Right renal pelvis (tissue), 4 donors: ENCODE results near the gene IL6. TPM values are rescaled to one million over a fixed set of nuclear protein-coding genes. Genes with fewer than 3 reads are reported as not detected.
"Not testable (repeated sequence)": the region's sequence is repeated elsewhere in the genome, so short reads cannot be mapped to it uniquely, and the experiment has no call there.

ENCODE experiments used
- DNase-seq, 4 donors: peaks; one replicate each; pipeline ENCODE4 v3.0.0-alpha.2; 2013; ENCODE audit warnings: low read depth in 4 of 4, low spot score in 3 of 4, missing footprints in 1 of 4
- polyA plus RNA-seq, 4 donors: library from polyadenylated mRNA; unstranded; fragments of 120-200 nt; gene quantifications; one replicate each; pipeline ENCODE4 v1.2.1, GENCODE V29; 2013; ENCODE audit not compliant: insufficient read length in 4 of 4

The IL6 gene
- polyA plus RNA-seq: not detected

GRCh38 chr7:22726907-22727713, at the start of gene IL6:
Gene IL6, plus strand, starts transcription at chr7:22727200. Its CDS starts 63 bp downstream, at chr7:22727263.
- peak in 1 of 4 donors; percentile 41 for DNase-seq

DNA sequence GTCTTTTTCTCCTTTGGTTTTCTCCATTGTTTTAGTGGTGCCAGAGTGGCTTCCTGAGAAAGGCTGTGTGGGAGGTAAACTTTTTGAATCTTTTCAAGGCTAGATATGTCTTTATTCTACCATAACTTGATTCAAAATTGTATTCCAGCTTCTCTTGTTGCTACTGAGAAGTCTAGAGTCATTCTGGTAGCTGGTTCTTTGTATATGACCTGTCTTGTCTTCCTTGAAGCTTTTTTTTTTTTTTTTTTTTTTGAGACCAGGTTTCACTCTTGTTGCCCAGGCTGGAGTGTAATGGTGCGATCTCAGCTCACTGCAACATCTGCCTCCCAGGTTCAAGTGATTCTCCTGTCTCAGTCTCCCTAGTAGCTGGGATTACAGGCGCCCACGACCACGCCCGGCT, 49.7 kb upstream of the IL6 start:
- not testable (repeated sequence) for DNase-seq

- no peak for DNase-seq
These were observed 49.3 kb upstream of the IL6 start for GRCh38 chr7:22677680-22678079.

DNA sequence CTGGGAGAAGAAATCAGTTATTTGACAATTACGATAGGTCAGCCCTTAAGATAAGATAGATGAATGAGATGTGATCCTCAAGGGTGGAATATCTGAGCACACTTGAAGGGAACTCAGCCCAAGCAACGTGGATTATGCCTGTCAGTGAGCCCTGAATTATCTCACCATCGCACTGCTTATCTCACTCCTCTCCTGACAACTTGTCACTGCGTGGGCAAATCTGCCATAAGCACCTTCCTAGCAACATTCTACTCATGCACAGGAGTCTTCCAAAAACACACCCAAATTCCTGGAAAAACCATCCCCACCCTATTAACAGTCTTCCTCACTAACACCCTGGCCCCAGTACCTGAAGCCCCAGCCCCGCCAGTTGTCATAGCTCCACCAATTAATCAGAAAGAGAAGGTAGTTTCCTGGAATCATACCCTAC, 46.5 kb upstream of the IL6 start:
- DNase-seq: no peak

DNA sequence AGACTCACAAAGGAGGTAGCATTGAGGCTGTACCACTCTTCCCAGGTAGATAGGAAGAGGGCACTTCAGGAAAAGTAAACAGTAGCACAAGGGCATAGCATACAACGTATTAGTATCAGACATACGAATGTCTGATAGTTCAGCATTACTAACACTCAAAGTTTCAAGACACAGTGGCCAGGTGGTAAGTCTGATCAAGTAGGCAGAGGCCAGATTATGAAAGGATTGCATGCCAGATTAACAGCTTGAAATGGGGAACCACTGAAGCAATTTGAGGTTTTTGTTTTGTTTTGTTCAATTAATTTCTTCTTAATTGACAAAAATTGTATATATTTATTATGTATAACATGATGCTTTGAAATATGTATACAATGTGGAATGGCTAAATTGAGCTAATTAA, 45.7 kb upstream of the IL6 start:
- DNase-seq: no peak

DNA sequence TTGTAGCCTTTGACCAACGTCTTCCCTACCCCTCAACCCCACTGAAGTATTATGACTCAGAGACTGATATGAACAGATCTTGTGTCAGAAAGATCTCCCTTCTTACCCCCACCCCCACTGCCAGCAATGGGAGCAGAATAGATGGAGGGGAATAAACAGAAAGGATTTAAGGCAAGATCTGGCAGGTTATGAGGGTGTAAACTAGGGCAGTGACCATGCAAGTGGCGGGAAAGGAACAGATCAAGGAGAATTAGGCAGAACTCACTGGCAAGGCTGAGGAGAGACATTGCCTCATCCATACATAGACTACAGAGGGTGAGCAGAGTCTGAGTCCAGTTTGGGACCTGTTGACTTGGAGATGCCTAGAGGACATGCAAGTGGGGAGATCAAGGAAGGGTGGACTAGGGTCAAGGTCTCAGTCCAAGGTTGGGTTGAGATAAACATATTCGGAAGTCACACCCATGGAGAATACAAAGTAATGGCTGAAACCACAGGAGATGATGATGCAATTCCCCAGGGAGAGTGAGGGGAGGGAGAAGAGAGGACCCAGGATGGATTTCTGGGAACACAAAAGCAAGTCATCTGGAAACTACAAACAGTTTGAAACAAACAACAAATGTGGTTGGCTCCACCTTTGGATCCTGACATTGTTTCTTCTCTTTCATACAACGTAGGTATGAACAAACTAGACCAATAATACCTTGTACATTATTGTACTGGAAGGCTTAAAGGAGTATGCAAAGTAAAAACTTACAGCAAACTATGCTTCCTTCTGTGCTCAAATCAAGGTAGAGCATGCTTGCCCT, 44.9 kb upstream of the IL6 start:
- DNase-seq: no peak

- no peak for DNase-seq
These were observed 43.6 kb upstream of the IL6 start for GRCh38 chr7:22683379-22683778.

GRCh38 chr7:22686620-22687019, 40.4 kb upstream of the IL6 start:
- no peak for DNase-seq

- DNase-seq: no peak
These were observed 38.9 kb upstream of the IL6 start for GRCh38 chr7:22688084-22688483.

DNA sequence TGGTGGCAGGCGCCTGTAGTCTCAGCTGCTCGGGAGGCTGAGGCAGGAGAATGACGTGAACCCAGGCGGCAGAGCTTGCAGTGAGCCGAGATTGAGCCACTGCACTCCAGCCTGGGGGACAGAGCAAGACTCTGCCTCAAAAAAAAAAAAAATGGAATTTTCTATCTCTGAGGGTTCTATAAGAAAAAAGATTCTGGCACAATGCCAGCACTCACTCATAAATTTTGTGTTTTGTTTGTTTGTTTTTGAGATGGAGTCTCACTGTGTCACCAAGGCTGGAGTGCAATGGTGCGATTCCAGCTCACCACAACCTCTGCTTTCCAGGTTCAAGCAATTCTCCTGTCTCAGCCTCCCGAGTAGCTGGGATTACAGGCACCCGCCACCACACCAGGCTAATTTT, 38.1 kb upstream of the IL6 start:
- not testable (repeated sequence) for DNase-seq

GRCh38 chr7:22694597-22695207, 32.3 kb upstream of the IL6 start:
- no peak for DNase-seq

DNA sequence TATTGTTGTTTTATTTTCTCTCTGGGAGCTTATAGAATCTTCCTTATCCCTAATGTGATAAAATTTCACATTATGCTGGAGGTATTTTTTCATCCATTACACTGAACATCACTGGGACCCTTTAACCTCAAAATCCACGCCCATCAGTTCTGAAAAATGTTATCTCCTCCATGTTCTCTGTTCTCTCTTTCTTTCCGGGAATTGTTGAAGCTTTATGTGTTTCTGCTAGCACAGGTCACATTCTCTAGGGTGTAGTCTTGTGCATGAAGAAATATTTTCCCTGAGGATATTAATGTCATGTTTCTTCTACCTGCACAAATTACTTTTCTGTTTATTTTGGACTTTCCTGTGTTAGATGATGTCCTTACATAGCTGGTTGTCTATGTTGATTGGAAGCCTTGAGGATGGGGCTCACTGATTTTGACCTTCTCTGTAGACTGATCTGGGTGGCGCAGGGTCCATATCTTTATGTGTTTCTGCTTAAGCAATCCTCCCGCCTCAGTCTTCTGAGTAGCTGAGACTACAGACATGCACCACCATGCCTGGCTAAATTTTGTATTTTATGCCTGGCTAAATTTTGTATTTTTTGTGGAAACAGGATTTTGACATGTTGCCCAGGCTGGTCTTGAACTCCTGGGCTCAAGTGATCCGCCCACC, 31.4 kb upstream of the IL6 start:
- DNase-seq: no peak

DNA sequence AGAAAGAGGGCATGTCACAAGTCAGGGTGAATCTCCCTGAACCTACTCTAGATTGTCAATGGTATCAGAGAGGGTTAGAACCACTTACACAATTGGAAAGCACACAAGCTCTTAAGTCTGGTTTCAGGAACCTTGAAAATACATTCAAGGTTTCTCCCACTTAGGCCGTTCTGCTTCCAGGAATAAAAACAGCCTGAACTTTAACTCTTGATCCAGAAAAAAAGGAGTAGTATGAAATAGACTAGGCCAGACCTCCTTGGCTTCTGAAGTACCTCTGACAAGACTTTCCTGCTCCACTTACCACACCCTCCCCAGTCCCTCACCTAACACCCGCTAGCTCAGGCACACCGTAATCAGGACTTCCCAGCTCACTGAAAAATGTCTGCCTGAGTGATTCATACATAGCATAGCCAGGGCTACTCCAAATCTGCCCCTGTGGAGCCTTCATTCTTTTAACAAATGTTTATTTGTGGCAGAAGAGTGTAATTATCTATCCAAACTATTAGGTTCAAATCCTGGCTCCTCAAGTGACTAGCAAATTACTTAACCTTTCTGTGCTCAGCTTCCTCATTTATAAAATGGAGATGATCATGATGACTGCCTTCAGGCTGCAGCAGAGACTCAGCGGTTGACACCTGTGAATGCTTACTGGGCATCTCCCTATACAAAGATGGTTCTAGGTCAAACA, 30.3 kb upstream of the IL6 start:
- no peak for DNase-seq

GRCh38 chr7:22697322-22697859, 29.6 kb upstream of the IL6 start:
- DNase-seq: no peak

DNA sequence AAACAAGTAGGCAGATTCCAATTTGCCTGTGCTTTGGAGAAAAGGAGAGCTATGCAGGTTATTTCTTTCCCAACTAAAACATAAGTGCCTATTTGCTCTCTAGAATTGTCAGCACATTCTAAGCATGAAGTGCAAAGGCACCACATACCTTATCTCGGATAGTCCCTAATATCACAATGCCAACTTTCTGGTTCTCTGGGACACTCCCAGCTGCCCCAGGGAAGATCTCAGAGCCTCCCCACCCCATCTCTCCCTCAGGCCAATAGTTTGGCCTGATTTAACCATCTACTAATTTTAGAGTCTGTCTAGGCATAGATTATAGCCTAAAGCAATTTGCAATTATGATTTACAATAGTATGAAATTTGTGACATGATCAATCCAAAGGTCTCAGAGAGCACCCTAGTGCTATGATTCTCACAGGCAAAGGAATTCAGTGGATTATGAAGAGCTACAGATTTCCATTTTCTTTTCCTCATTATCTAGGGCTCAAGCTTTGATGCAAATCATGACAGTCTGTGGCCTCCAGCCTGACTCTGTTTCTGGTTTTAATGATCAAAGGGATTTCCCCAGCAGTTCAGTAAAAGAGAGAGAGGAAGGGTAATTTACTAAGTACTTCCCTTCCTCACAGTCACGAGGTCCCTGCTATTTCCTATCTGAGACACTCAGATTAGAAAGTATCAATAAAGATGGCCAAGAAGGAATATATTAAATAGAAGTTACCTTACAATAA, 29.0 kb upstream of the IL6 start:
- DNase-seq: no peak

GRCh38 chr7:22698767-22699166, 28.2 kb upstream of the IL6 start:
- DNase-seq: no peak

DNA sequence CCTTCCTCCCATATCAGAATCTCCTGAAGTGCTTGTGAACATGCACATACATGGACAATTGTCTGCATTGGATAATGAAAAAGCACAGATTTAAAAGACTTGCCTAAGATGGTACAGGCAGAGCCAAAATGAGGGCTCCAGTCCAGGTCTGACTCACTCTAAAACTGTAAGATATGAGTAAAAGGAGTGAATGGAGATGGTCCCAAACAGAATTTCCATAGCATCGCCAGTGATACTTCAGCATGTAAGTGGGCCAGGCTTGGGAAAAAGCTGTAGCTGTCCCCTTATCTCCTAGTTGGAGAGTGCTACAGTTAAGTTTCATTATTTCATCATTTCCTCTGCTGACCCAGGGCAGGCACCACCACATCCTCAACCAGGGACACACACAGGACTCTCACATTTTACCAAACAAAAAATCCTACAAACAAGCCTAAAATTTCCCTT, 26.4 kb upstream of the IL6 start:
- DNase-seq: no peak

- no peak for DNase-seq
These were observed 24.5 kb upstream of the IL6 start for GRCh38 chr7:22702516-22702915.
